ENCODE data around the gene ADK. TPM values are rescaled to one million over a fixed set of nuclear protein-coding genes. Genes with fewer than 3 reads are reported as not detected.

ADK gene
- polyA plus RNA-seq, 4 donors = 7.2 to 32.3 (median 16.1) TPM

DNA sequence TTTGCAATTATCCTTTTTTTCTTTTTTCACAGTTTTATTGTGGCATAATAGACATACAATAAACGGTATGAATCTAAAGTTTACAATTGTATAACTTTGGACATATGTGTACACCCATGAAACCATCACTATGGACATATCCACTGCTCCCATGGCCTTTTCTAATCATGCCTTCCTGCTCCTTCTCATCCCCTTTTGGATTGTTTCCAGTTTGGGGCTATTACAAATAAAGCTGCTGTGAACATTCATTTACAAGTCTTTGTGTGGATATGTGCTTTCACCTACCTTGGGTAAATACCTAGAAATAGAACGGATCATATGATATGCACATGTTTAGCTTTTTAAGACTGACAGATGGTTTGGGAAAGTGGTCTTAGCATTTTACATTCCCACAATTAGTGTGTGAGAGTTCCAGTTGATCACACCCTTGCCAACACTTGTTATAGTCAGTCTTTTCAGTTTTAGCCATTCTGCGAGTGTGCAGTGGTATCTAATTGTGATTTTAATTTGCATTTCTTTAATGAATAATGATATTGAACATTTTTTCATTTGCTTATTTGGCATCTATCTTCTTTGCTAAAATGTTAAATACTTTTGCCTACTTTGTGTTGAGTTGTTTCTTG, 554.4 kb downstream of the ADK start:
- Histone ChIP-seq H3K27ac (ENCODE audit: low read depth in 1 of 3, low read length in 2 of 3) (no peak overlapping the region), H3K9me3 (ENCODE audit: control insufficient read depth in 2 of 2, insufficient read depth in 1 of 2, low read depth in 1 of 2, low read length in 1 of 2) (no peaks in the 10 kb centered on the region), H3K4me1 (ENCODE audit: control insufficient read depth in 3 of 3, insufficient read depth in 2 of 3, low read depth in 1 of 3, low read length in 2 of 3) (no peaks in the 10 kb centered on the region), H3K27me3 (ENCODE audit: control insufficient read depth in 3 of 3, insufficient read depth in 3 of 3, low read length in 3 of 3) (no peaks in the 10 kb centered on the region), H3K36me3 (ENCODE audit: control insufficient read depth in 3 of 3, insufficient read depth in 2 of 3, low read depth in 1 of 3, low read length in 3 of 3) (peaks cover 0 to 8% (median 0%) of the 10 kb centered on the region in 3 donors), H3K4me3 (ENCODE audit: low read depth in 1 of 3, low read length in 3 of 3) (no peak overlapping the region)
- DNase-seq (no peak), FAIRE-seq (no peak)
- 82 to 90% (median 85%) methylated on average over 3 of the region's 3 CpGs for WGBS, 3 donors

DNA sequence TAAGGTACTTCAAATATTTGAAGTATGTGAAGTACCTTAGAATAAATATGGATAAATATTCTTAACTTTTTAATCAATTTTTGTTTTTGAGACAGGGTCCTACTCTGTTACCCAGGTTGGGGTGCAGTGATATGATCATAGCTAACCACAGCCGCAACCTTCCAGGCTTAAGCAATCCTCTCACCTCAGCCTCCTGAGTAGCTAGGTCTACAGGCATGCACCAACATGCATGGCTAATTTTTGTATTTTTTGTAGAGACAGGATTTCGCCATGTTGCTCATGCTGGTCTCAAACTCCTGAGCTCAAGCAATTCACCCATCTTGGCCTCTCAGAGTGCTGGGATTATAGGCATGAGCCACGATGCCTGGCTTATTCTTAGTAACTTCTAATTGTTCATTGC, 555.9 kb downstream of the ADK start:
- H3K4me3 ChIP-seq (ENCODE audit: low read depth in 1 of 3, low read length in 3 of 3) = no peak overlapping the region
- FAIRE-seq (no peak), DNase-seq (no peak)
- H3K27ac ChIP-seq (ENCODE audit: low read depth in 1 of 3, low read length in 2 of 3) = no peak overlapping the region
- H3K36me3 ChIP-seq (ENCODE audit: control insufficient read depth in 3 of 3, insufficient read depth in 2 of 3, low read depth in 1 of 3, low read length in 3 of 3) = peaks cover 0 to 8% (median 0%) of the 10 kb centered on the region in 3 donors
- H3K4me1 ChIP-seq (ENCODE audit: control insufficient read depth in 3 of 3, insufficient read depth in 2 of 3, low read depth in 1 of 3, low read length in 2 of 3) = no peaks in the 10 kb centered on the region
- H3K27me3 ChIP-seq (ENCODE audit: control insufficient read depth in 3 of 3, insufficient read depth in 3 of 3, low read length in 3 of 3) = no peaks in the 10 kb centered on the region
- no peaks in the 10 kb centered on the region for H3K9me3 ChIP-seq (ENCODE audit: control insufficient read depth in 2 of 2, insufficient read depth in 1 of 2, low read depth in 1 of 2, low read length in 1 of 2)
- 94 to 97% (median 96%) methylated on average over 3 of the region's 3 CpGs for WGBS, 3 donors

DNA sequence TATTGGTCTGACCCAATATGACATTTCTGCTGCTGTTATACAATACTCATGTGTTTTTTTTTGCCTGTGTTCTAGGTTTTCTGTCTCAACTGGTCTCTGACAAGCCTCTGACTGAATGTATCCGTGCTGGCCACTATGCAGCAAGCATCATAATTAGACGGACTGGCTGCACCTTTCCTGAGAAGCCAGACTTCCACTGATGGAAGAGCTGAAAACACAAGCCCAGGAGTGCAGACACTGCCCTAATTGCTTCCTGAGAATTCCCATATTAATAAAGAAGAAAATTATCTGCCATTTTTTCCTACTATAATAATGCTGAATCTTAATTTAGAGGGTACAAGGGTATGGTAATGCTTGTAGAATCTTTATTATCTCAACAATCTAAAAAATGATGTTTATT, 557.2 kb downstream of the ADK start:
- H3K27me3 ChIP-seq (ENCODE audit: control insufficient read depth in 3 of 3, insufficient read depth in 3 of 3, low read length in 3 of 3) = no peaks in the 10 kb centered on the region
- WGBS, 3 donors = 92 to 98% (median 94%) methylated on average over 2 of the region's 2 CpGs
- no peak overlapping the region for H3K4me3 ChIP-seq (ENCODE audit: low read depth in 1 of 3, low read length in 3 of 3)
- DNase-seq = no peak
- no peaks in the 10 kb centered on the region for H3K9me3 ChIP-seq (ENCODE audit: control insufficient read depth in 2 of 2, insufficient read depth in 1 of 2, low read depth in 1 of 2, low read length in 1 of 2)
- peaks cover 0 to 8% (median 0%) of the 10 kb centered on the region in 3 donors for H3K36me3 ChIP-seq (ENCODE audit: control insufficient read depth in 3 of 3, insufficient read depth in 2 of 3, low read depth in 1 of 3, low read length in 3 of 3)
- no peak for FAIRE-seq
- H3K4me1 ChIP-seq (ENCODE audit: control insufficient read depth in 3 of 3, insufficient read depth in 2 of 3, low read depth in 1 of 3, low read length in 2 of 3) = no peaks in the 10 kb centered on the region
- H3K27ac ChIP-seq (ENCODE audit: low read depth in 1 of 3, low read length in 2 of 3) = no peak overlapping the region

DNA sequence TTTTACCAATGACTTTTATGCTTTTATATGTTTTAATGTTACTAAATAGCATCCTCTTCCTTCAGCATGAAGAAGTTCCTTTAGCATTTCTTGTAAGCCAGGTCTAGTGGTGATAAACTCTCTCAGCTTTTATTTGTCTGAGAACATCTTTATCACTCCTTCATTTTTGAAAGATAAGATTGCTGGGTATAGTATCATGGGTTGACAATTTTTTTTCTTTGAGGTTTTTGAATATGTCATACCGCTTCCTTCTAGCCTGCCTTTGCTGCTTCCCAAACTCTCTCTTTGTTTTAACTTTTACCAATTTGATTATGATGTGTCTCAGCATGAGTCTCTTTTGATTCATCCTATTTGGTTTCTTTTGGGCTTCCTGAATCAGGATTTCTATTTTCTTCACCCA, 567.2 kb downstream of the ADK start:
- H3K36me3 ChIP-seq (ENCODE audit: control insufficient read depth in 3 of 3, insufficient read depth in 2 of 3, low read depth in 1 of 3, low read length in 3 of 3) = no peaks in the 10 kb centered on the region
- no peaks in the 10 kb centered on the region for H3K27me3 ChIP-seq (ENCODE audit: control insufficient read depth in 3 of 3, insufficient read depth in 3 of 3, low read length in 3 of 3)
- no peaks in the 10 kb centered on the region for H3K4me1 ChIP-seq (ENCODE audit: control insufficient read depth in 3 of 3, insufficient read depth in 2 of 3, low read depth in 1 of 3, low read length in 2 of 3)
- 92 to 98% (median 95%) methylated on average over 1 of the region's 1 CpG for WGBS, 3 donors
- H3K4me3 ChIP-seq (ENCODE audit: low read depth in 1 of 3, low read length in 3 of 3) = no peak overlapping the region
- DNase-seq (no peak), FAIRE-seq (no peak)
- H3K9me3 ChIP-seq (ENCODE audit: control insufficient read depth in 2 of 2, insufficient read depth in 1 of 2, low read depth in 1 of 2, low read length in 1 of 2) = peaks cover 0 to 33% of the 10 kb centered on the region in 2 donors
- no peak overlapping the region for H3K27ac ChIP-seq (ENCODE audit: low read depth in 1 of 3, low read length in 2 of 3)

DNA sequence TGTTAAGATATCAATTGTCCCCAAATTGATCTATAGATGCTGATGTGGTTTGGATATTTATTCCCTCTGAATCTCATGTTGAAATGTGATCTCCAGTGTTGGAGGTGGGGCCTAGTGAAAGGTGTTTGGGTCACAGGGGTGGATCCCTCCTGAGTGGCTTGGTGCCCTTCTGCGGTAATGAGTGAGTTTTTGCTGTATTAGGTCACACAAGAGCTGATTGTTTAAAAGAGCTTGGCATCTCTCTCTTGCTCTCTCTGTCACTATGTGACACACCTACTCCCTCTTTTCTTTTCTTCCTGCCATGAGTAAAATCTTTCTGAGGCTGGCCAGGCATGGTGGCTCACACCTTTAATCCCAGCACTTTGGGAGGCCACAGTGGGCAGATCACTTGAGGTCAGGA, 577.2 kb downstream of the ADK start:
- no peak overlapping the region for H3K4me3 ChIP-seq (ENCODE audit: low read depth in 1 of 3, low read length in 3 of 3)
- H3K4me1 ChIP-seq (ENCODE audit: control insufficient read depth in 3 of 3, insufficient read depth in 2 of 3, low read depth in 1 of 3, low read length in 2 of 3) = no peaks in the 10 kb centered on the region
- H3K27me3 ChIP-seq (ENCODE audit: control insufficient read depth in 3 of 3, insufficient read depth in 3 of 3, low read length in 3 of 3) = no peaks in the 10 kb centered on the region
- FAIRE-seq = no peak
- DNase-seq = no peak
- peaks cover 0 to 10% of the 10 kb centered on the region in 2 donors for H3K9me3 ChIP-seq (ENCODE audit: control insufficient read depth in 2 of 2, insufficient read depth in 1 of 2, low read depth in 1 of 2, low read length in 1 of 2)
- 88 to 94% (median 94%) methylated on average over 1 of the region's 1 CpG for WGBS, 3 donors
- H3K36me3 ChIP-seq (ENCODE audit: control insufficient read depth in 3 of 3, insufficient read depth in 2 of 3, low read depth in 1 of 3, low read length in 3 of 3) = no peaks in the 10 kb centered on the region
- no peak overlapping the region for H3K27ac ChIP-seq (ENCODE audit: low read depth in 1 of 3, low read length in 2 of 3)

DNA sequence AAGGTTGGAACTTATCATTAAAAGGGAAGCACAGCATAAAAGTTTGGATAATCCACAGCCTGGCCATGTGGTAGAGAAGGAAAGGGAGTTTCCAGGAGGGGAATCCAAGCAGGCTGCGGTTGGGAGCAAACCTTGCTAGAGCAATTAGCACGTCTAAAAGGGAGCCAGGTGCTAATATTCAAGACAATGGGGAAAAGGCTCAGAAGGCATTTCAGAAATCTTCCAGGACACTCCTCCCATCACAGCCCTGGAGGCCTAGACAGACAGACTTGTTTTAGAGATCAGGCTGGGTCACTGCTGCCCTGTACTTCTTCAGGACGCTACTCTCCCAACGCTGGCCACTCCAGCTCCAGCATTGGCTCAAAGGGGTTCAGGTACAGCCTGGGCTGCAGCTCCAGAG, 579.2 kb downstream of the ADK start:
- no peak overlapping the region for H3K27ac ChIP-seq (ENCODE audit: low read depth in 1 of 3, low read length in 2 of 3)
- H3K4me1 ChIP-seq (ENCODE audit: control insufficient read depth in 3 of 3, insufficient read depth in 2 of 3, low read depth in 1 of 3, low read length in 2 of 3) = no peaks in the 10 kb centered on the region
- WGBS, 3 donors = 55 to 75% (median 73%) methylated on average over 4 of the region's 4 CpGs
- H3K36me3 ChIP-seq (ENCODE audit: control insufficient read depth in 3 of 3, insufficient read depth in 2 of 3, low read depth in 1 of 3, low read length in 3 of 3) = no peaks in the 10 kb centered on the region
- peaks cover 0 to 8% of the 10 kb centered on the region in 2 donors for H3K9me3 ChIP-seq (ENCODE audit: control insufficient read depth in 2 of 2, insufficient read depth in 1 of 2, low read depth in 1 of 2, low read length in 1 of 2)
- no peak for FAIRE-seq
- no peak overlapping the region for H3K4me3 ChIP-seq (ENCODE audit: low read depth in 1 of 3, low read length in 3 of 3)
- H3K27me3 ChIP-seq (ENCODE audit: control insufficient read depth in 3 of 3, insufficient read depth in 3 of 3, low read length in 3 of 3) = no peaks in the 10 kb centered on the region
- no peak for DNase-seq

DNA sequence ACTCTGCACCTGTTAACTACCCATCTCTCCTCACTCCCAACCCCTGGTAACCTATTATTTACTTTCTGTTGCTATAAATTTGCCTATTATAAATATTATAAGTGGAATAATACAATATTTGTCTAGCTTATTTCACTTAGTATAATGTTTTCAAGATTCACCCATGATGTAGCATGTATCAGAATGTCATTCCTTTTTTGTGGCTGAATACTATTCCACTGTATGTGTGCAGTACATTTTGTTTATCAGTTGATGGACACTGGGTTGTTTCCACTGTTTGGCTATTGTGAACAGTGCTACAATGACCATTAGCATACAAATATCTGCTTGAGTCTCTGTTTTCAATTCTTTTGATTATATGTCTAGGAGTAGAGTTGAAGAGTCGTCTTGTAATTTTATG, 582.6 kb downstream of the ADK start:
- no peaks in the 10 kb centered on the region for H3K27me3 ChIP-seq (ENCODE audit: control insufficient read depth in 3 of 3, insufficient read depth in 3 of 3, low read length in 3 of 3)
- no peak overlapping the region for H3K4me3 ChIP-seq (ENCODE audit: low read depth in 1 of 3, low read length in 3 of 3)
- 96 to 98% (median 97%) methylated on average over 1 of the region's 1 CpG for WGBS, 3 donors
- DNase-seq = no peak
- H3K4me1 ChIP-seq (ENCODE audit: control insufficient read depth in 3 of 3, insufficient read depth in 2 of 3, low read depth in 1 of 3, low read length in 2 of 3) = no peaks in the 10 kb centered on the region
- FAIRE-seq = no peak
- H3K27ac ChIP-seq (ENCODE audit: low read depth in 1 of 3, low read length in 2 of 3) = no peak overlapping the region
- H3K36me3 ChIP-seq (ENCODE audit: control insufficient read depth in 3 of 3, insufficient read depth in 2 of 3, low read depth in 1 of 3, low read length in 3 of 3) = no peaks in the 10 kb centered on the region
- peaks cover 0 to 8% of the 10 kb centered on the region in 2 donors for H3K9me3 ChIP-seq (ENCODE audit: control insufficient read depth in 2 of 2, insufficient read depth in 1 of 2, low read depth in 1 of 2, low read length in 1 of 2)

DNA sequence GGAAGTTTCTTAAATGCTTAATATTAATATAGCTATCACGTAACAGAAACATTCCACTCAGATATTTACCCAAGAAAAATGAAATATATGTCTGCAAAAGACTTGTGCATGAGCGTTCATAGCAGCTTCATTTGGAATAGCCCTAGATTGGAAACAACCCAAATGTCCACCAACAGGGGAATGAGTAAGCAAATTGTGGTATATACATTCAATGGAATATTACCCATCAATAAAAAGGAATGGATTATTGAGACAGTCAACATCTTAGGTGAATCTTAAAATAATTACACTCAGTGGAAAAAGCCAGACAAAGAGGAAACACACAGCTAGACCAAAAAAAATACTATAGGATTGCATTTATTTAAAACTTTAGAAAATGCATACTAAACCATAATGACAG, 585.0 kb downstream of the ADK start:
- Histone ChIP-seq H3K4me1 (ENCODE audit: control insufficient read depth in 3 of 3, insufficient read depth in 2 of 3, low read depth in 1 of 3, low read length in 2 of 3) (no peaks in the 10 kb centered on the region), H3K4me3 (ENCODE audit: low read depth in 1 of 3, low read length in 3 of 3) (no peak overlapping the region), H3K9me3 (ENCODE audit: control insufficient read depth in 2 of 2, insufficient read depth in 1 of 2, low read depth in 1 of 2, low read length in 1 of 2) (peaks cover 0 to 3% of the 10 kb centered on the region in 2 donors), H3K27me3 (ENCODE audit: control insufficient read depth in 3 of 3, insufficient read depth in 3 of 3, low read length in 3 of 3) (no peaks in the 10 kb centered on the region), H3K27ac (ENCODE audit: low read depth in 1 of 3, low read length in 2 of 3) (no peak overlapping the region), H3K36me3 (ENCODE audit: control insufficient read depth in 3 of 3, insufficient read depth in 2 of 3, low read depth in 1 of 3, low read length in 3 of 3) (no peaks in the 10 kb centered on the region)
- no peak for FAIRE-seq
- WGBS, 3 donors = 72 to 77% (median 74%) methylated on average over 2 of the region's 2 CpGs
- DNase-seq = no peak

DNA sequence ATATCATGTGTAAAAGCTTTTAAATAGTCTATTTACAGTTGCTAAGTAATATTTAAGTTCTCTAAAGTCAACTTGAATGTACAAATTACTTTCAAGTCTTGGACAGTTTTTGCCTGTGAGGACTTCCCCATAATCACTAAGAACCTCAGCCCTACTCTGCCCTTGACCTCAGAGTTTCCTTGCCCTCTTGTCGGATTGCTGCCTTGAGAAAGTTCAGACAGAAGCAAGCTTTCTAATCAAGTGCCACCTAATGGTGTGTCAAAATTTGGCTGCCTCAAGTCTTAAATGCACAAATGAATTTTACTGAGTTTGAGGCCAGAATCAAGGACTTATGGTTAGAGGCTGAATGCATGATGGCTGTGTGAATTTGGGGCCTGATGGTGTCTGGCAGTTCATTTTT, 587.0 kb downstream of the ADK start:
- H3K27ac ChIP-seq (ENCODE audit: low read depth in 1 of 3, low read length in 2 of 3) = no peak overlapping the region
- 39 to 49% (median 48%) methylated on average over 1 of the region's 1 CpG for WGBS, 3 donors
- H3K9me3 ChIP-seq (ENCODE audit: control insufficient read depth in 2 of 2, insufficient read depth in 1 of 2, low read depth in 1 of 2, low read length in 1 of 2) = no peaks in the 10 kb centered on the region
- no peaks in the 10 kb centered on the region for H3K4me1 ChIP-seq (ENCODE audit: control insufficient read depth in 3 of 3, insufficient read depth in 2 of 3, low read depth in 1 of 3, low read length in 2 of 3)
- H3K27me3 ChIP-seq (ENCODE audit: control insufficient read depth in 3 of 3, insufficient read depth in 3 of 3, low read length in 3 of 3) = no peaks in the 10 kb centered on the region
- H3K4me3 ChIP-seq (ENCODE audit: low read depth in 1 of 3, low read length in 3 of 3) = no peak overlapping the region
- H3K36me3 ChIP-seq (ENCODE audit: control insufficient read depth in 3 of 3, insufficient read depth in 2 of 3, low read depth in 1 of 3, low read length in 3 of 3) = no peaks in the 10 kb centered on the region
- DNase-seq (no peak), FAIRE-seq (no peak)

Data from small intestine (tissue), 7 donors.